GM21381 (cell line): ENCODE results near the gene GEMIN5.

Experiments used
- ATAC-seq: cut with Tn5 transposase; IDR thresholded peaks from one replicate; pipeline ENCODE4 v1.9.1; 2021; ENCODE audit warnings: mild to moderate bottlenecking, moderate library complexity; ENCODE audit not compliant: unreplicated experiment

The GEMIN5 gene

DNA sequence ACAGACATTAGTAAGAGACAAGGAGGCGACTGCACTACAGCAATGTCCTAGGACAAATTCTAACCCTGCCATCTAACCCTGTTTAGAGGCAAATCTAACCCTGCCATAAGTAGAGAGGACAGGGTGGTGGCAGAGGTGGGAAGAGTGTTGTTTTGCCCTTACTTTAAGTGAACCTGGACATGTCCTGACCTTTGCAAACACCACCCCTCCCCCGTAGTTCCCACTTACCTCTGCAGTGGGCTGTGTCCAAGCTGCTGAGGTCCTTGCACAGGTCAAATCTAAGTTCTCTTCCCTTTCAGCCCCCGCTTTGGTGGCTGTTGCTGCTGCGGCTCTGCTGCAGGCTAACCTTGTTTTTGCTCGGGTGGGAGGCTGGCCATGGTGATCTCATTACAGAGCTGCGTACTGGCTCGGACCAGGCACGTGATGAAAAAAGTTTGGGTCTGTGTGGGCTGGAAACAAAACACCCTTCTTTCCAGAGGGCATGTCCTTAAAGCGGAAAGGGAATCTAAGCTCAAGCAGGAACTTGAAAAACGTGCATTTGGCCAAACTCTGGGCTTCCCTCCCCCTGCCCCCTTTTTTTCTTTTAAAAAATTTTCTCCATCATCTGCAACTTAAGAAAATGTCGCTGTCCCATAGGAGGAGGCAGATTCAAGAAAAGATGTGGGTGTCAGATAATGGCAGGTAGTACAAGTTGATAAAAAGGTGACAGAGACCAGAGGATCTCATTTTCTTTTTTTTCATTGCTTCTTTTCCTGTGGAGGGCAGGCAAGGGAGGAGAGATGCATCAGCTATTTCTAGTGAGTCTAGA is 87.6 kb downstream of the GEMIN5 start, which contains the start of gene FAXDC2:
Gene FAXDC2 (minus strand): TSS at position 349 of the 808 bp plus-strand sequence. CDS start 12,425 bp downstream, outside the sequence.
- no peak for ATAC-seq

- ATAC-seq, result no peak
Measured at GRCh38 chr5:154849791-154850201, 88.2 kb downstream of the GEMIN5 start.

DNA sequence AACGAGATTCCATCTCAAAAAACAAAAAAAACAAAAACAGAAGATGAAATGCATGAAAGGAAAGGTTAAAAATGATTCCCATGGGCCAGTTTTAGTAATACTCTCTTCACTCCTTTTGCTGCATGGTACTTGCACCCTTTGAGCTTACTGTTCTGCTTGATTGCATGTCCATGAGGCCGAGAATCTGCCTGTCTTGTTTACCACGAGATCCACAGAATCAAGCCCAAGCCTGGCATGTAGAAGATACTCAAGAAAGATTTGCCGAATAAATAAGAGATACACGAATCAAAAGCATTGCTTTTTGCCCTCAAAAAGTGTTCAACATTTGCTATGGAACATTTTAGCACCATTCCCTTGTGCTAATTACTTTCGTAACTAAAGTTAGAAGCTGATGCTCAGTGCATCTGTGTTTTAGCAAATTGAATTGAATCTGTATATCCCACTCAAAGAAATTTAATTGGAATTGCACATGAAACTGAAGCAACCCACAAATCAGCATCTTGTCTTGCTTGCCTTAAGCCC is 88.7 kb downstream of the GEMIN5 start:
- no peak for ATAC-seq

DNA sequence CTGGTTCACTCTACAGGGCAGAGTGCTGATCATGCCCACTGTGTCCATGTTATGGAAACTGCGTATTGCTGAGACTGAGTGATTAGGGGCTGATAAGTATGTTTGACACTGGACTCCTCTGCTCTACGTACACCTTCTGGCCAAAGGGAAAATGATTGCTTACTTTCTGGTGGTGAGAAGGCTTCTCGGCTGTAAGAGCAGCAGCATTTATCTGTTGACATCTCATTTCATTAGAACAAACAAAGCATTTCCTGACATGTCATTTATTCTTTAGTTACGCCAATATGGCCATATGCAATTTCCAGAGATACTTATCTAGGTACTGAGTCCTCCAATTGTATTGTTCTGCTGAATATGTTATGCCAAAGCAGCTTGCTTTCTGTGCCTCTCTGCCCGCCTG is 93.2 kb downstream of the GEMIN5 start:
- no peak for ATAC-seq

GRCh38 chr5:154842689-154843530 is 95.1 kb downstream of the GEMIN5 start:
- ATAC-seq, result no peak

GRCh38 chr5:154841273-154841661 is 96.7 kb downstream of the GEMIN5 start:
- ATAC-seq, result no peak

- no peak for ATAC-seq
Measured at GRCh38 chr5:154840435-154841272, 97.4 kb downstream of the GEMIN5 start.
